Esophagus muscularis mucosa (tissue), 4 donors: ENCODE measurements around the gene ZNF746. TPM values are rescaled to one million over a fixed set of nuclear protein-coding genes. Genes with fewer than 3 reads are reported as not detected.

Source experiments
- DNase-seq: peaks from one replicate; pipeline ENCODE4 v3.0.0-alpha.2; 2017; ENCODE audit errors: extremely low spot score
- H3K27ac ChIP-seq, 4 donors: fragments of 200-600 bp; sonication (generic); replicated peaks in 1 of 4; 1 replicate in 3 of 4; 2 replicates in 1 of 4; pipeline ENCODE4 v1.5.1; 2016 to 2019; ENCODE audit warnings: mild to moderate bottlenecking in 1 of 4
- H3K27me3 ChIP-seq, 4 donors: fragments of 200-600 bp; sonication (generic); one replicate each; pipeline versions ENCODE4 v1.5.1 to v1.6.0; 2016 to 2019
- H3K36me3 ChIP-seq, 4 donors: fragments of 200-600 bp; sonication (generic); one replicate each; pipeline ENCODE4 v1.5.1; 2016 to 2019
- H3K4me1 ChIP-seq, 4 donors: fragments of 200-600 bp; sonication (generic); one replicate each; pipeline ENCODE4 v1.5.1; 2016 to 2019
- H3K4me3 ChIP-seq, 4 donors: fragments of 200-600 bp; sonication (generic); 1 replicate in 2 of 4; 2 replicates in 2 of 4; pipeline ENCODE4 v1.5.1; 2016 to 2019; ENCODE audit warnings: mild to moderate bottlenecking in 4 of 4, moderate library complexity in 1 of 4
- H3K9me3 ChIP-seq, 4 donors: fragments of 200-600 bp; sonication (generic); 1 replicate in 3 of 4; 2 replicates in 1 of 4; pipeline ENCODE4 v1.5.1; 2016 to 2019
- CTCF ChIP-seq, 3 experiments: fragments of 200-600 bp in 2 of 3; fragments of 450-650 bp in 1 of 3; sonication (generic) in 2 of 3; IDR thresholded peaks; one replicate each; pipeline ENCODE4 v1.5.1; 2017 to 2019; ENCODE audit warnings: antibody characterized with exemption in 3 of 3, mild to moderate bottlenecking in 2 of 3, moderate library complexity in 1 of 3
- EP300 ChIP-seq: sonication (generic); formaldehyde crosslinking; IDR thresholded peaks from one replicate; pipeline ENCODE4 v1.6.1; 2017; ENCODE audit warnings: antibody characterized with exemption
- POLR2A ChIP-seq: fragments of 450-650 bp; IDR thresholded peaks from one replicate; pipeline ENCODE4 v1.6.1; 2017; ENCODE audit warnings: antibody characterized with exemption, moderate library complexity, mild to moderate bottlenecking, low read depth
- POLR2AphosphoS5 ChIP-seq, 2 donors: sonication (generic); formaldehyde crosslinking; IDR thresholded peaks; one replicate each; pipeline ENCODE4 v1.6.1; 2017; ENCODE audit warnings: antibody characterized with exemption in 2 of 2
- WGBS: methylation state at CpG from one replicate; pipeline ENCODE4 v1.1.5; 2018; 5-methylcytosine and 5-hydroxymethylcytosine counted together
- intact Hi-C: fragments of 100-400 bp; cut with DNase I; formaldehyde crosslinking; loops from one replicate; pipeline ENCODE4 v1.15.1; 2023
- total RNA-seq, 4 donors: library from RNA; depleted of rRNA; stranded (reverse); fragments of >200 nt; gene quantifications; one replicate each; pipeline versions ENCODE4 v1.1.0 to v1.2.1, GENCODE V29; 2016

The ZNF746 gene
- total RNA-seq, 4 donors from 2014 or later, result 20.9 to 28.7 (median 27.9) TPM

- Histone ChIP-seq H3K27ac (no peak overlapping the region), H3K36me3 (no peaks in the 10 kb centered on the region), H3K4me1 (no peaks in the 10 kb centered on the region), H3K27me3 (no peaks in the 10 kb centered on the region), H3K4me3 (no peak overlapping the region), H3K9me3 (peaks cover 0 to 53% (median 33%) of the 10 kb centered on the region in 4 donors)
- no peak for DNase-seq
- 66% methylated on average over 4 of the region's 4 CpGs for WGBS
- TF ChIP-seq EP300 (no peak), CTCF (IDR thresholded peaks at IDR 0.05) (no peak), POLR2A (no peak), POLR2AphosphoS5 (IDR thresholded peaks at IDR 0.05) (no peak)
- intact Hi-C loops, result no loop called here
Observed at GRCh38 chr7:149529136-149529718, 31.6 kb upstream of the ZNF746 start.

- Histone ChIP-seq H3K4me1 (no peaks in the 10 kb centered on the region), H3K27me3 (no peaks in the 10 kb centered on the region), H3K27ac (no peak overlapping the region), H3K36me3 (no peaks in the 10 kb centered on the region), H3K9me3 (peaks cover 0 to 46% (median 30%) of the 10 kb centered on the region in 4 donors), H3K4me3 (no peak overlapping the region)
- TF ChIP-seq POLR2A, result no peak
- TF ChIP-seq CTCF (IDR thresholded peaks at IDR 0.05), result no peak
- TF ChIP-seq POLR2AphosphoS5 (IDR thresholded peaks at IDR 0.05), result no peak
- DNase-seq, result no peak
- intact Hi-C loops, result no loop called here
- 68% methylated on average over 1 of the region's 1 CpG for WGBS
Observed at GRCh38 chr7:149527414-149527813, 29.8 kb upstream of the ZNF746 start.

- Histone ChIP-seq H3K36me3 (no peaks in the 10 kb centered on the region), H3K27me3 (no peaks in the 10 kb centered on the region), H3K27ac (no peak overlapping the region), H3K4me3 (no peak overlapping the region), H3K9me3 (peaks cover 0 to 29% (median 26%) of the 10 kb centered on the region in 4 donors), H3K4me1 (no peaks in the 10 kb centered on the region)
- intact Hi-C loops, result no loop called here
- WGBS, result 73% methylated on average over 3 of the region's 3 CpGs
- no peak for DNase-seq
- TF ChIP-seq POLR2A (no peak), CTCF (IDR thresholded peaks at IDR 0.05) (no peak), POLR2AphosphoS5 (IDR thresholded peaks at IDR 0.05) (no peak), EP300 (no peak)
Observed at GRCh38 chr7:149525280-149525679, 27.7 kb upstream of the ZNF746 start.

- H3K4me3 ChIP-seq, result no peak overlapping the region
- DNase-seq, result no peak
- no peak overlapping the region for H3K27ac ChIP-seq
- H3K9me3 ChIP-seq, result peaks cover 0 to 20% (median 17%) of the 10 kb centered on the region in 4 donors
- TF ChIP-seq CTCF (IDR thresholded peaks at IDR 0.05), result no peak
- no peak for TF ChIP-seq POLR2AphosphoS5 (IDR thresholded peaks at IDR 0.05)
- TF ChIP-seq POLR2A, result no peak
- no peak for TF ChIP-seq EP300
- no peaks in the 10 kb centered on the region for H3K27me3 ChIP-seq
- H3K4me1 ChIP-seq, result no peaks in the 10 kb centered on the region
- intact Hi-C loops, result no loop called here
- no peaks in the 10 kb centered on the region for H3K36me3 ChIP-seq
Observed at GRCh38 chr7:149524394-149524793, 26.8 kb upstream of the ZNF746 start.

GRCh38 chr7:149510248-149510647 lies 12.6 kb upstream of the ZNF746 start:
- H3K4me1 ChIP-seq, result no peaks in the 10 kb centered on the region
- DNase-seq, result no peak
- no peaks in the 10 kb centered on the region for H3K27me3 ChIP-seq
- intact Hi-C loops, result no loop called here
- TF ChIP-seq EP300 (no peak), POLR2A (no peak), POLR2AphosphoS5 (IDR thresholded peaks at IDR 0.05) (no peak), CTCF (IDR thresholded peaks at IDR 0.05) (no peak)
- no peak overlapping the region for H3K4me3 ChIP-seq
- no peak overlapping the region for H3K27ac ChIP-seq
- no peaks in the 10 kb centered on the region for H3K36me3 ChIP-seq
- H3K9me3 ChIP-seq, result peaks cover 0 to 35% (median 32%) of the 10 kb centered on the region in 4 donors
